ENCODE measurements around the gene CNN2.

DNA sequence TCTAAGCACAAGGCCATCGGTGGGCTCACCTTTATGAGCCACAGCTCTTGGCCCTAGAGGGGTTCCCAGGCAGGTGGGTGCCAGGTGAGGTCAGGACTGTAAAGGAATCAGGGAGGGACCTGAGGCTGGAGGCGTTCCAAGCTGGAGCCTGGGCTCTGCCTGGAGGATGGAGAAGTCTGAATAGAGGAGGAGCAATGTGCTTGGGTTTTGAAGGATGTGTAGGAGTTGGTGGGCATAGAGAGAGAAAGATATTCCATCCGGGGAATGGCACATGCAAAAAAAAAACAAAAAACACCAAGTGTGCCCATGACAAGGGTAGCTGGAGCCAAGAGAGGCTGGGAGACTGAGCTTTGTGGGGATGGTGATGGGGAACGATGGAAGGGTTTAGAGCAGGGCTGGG is 23.8 kb upstream of the CNN2 start:
- TF ChIP-seq POLR2A (IDR thresholded peaks at IDR 0.05; ENCODE audit: low read depth, low read length): no peak
- no peak for TF ChIP-seq POLR2AphosphoS5 (IDR thresholded peaks at IDR 0.05; ENCODE audit: low read depth, low read length)
- no peak for TF ChIP-seq TAF1 (IDR thresholded peaks at IDR 0.05; ENCODE audit: borderline replicate concordance, low read depth, low read length)

All from GM12892 (cell line).